G401 (cell line): Measurements from ENCODE around the gene CD99L2. TPM values are rescaled to one million over a fixed set of nuclear protein-coding genes. Genes with fewer than 3 reads are reported as not detected.
"Not testable (repeated sequence)": the region's sequence is repeated elsewhere in the genome, so short reads cannot be mapped to it uniquely, and the experiment has no call there.

Experiments
- DNase-seq: peaks from one replicate; pipeline ENCODE4 v3.0.0-alpha.2; 2015; ENCODE audit warnings: low spot score
- in situ Hi-C: cut with HindIII; loops from 2 replicates; pipeline ENCODE4 v1.10.0; 2016; ENCODE audit warnings: low sequenced_read_pairs, mixed read lengths
- total RNA-seq: library from RNA; depleted of rRNA; stranded (reverse); fragments of >200 nt; shearing (Covaris generic); gene quantifications from 2 replicates; pipeline ENCODE4 v1.2.3, GENCODE V29; 2014

Gene CD99L2
- total RNA-seq, 1 experiment from 2014 or later = 26.1 TPM

DNA sequence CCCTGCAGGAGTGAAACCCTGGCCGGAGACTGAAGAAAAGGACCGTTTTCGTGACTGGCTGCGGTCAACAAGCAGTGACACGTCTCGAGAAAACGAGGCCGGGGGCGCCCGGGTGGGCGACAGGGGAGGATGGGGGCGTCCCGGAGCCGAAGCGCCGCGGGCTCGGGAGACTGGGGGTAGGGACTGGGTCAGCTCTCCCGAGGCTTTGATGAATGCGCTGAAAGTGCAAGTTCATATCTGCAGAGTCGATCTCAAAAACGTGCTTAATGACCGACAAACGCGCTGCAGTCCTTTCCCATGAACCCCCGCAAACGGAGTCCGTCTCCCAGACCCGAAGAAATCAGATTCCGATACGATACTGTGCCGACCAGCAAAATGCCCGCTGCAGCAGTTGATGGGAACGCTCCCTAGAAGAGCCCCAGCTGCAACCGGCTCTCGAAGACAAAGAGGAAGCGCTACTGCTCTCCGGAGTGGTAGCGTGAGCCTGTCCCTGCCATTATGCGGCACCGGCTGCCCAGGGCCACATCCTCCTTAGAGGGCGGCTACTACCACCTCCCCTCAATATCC, 806 bp upstream of the CD99L2 start:
- in situ Hi-C loops = no loop called here

DNA sequence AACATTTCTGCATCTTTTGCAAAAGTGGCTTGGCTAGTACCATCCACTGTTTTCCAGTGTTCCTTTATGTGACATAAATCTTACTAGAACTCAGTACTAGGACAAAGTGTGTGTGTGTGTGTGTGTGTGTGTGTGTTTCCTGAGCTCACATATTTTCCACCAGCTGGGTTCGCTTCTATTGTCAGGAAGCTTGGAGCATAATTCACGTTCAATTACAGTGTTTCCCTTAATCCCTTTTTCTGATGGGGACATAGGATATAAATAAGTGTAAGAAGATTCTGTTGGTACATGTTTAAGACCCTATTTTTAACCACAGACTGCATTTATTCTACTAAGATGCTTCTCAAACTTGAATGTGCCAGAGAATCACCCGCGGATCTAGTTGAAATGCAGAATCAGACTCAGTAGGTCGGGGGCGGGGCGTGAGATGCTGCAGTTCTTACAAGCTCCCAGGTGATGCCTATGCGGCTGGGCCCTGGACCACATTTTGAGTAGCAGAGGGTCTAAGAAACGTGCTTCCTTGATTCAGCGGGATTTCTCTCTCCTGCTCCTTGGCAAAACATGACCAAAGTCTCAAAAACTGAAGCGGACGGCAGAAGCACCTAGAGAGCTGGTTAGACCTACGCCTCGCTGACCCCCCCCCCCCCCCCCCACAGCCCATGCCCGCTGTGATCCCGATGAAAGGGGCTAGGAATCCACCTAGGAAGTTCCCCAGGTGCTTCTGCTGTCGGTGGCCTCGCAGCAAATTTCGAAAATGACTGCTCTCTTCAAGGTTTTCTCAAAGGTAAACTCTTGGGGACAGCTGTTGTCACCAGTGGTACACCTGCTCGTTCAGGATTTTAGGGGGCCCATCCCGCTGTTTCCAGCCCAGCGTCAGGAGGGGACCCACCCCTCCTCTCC, 797 bp downstream of the CD99L2 start:
- in situ Hi-C loops = no loop called here
- peak; percentile 68 for DNase-seq

More for the DNA sequence above, 806 bp upstream of the CD99L2 start:
- DNase-seq = peak; percentile 56

GRCh38 chrX:150896632-150897031, 1.8 kb downstream of the CD99L2 start:
- in situ Hi-C loops = no loop called here
- DNase-seq = no peak

- in situ Hi-C loops = no loop called here
- no peak for DNase-seq
These were observed 4.5 kb downstream of the CD99L2 start for GRCh38 chrX:150893936-150894335.

GRCh38 chrX:150889131-150889530, 9.3 kb downstream of the CD99L2 start:
- in situ Hi-C loops = no loop called here
- DNase-seq = no peak

GRCh38 chrX:150887906-150888465, 10.5 kb downstream of the CD99L2 start:
- DNase-seq = no peak
- in situ Hi-C loops = no loop called here

DNA sequence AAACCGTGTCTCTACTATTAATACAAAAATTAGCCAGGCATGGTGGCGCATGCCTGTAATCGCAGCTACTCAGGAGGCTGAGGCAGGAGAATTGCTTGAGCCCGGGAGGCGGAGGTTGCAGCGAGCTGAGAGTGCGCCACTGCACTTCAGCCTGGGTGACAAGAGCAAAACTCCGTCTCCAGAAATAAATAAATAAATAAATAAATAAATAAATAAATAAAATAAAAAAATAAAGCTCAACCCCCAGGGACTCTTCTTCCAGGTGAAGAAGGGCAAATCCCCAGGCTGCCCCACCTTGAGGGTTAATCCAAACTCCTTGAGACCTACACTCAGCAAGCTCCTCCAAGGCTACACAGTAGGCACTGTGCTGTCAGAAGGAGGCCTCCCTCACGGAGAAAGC, 11.2 kb downstream of the CD99L2 start:
- DNase-seq, in situ Hi-C loops: not testable (repeated sequence)

- in situ Hi-C loops = no loop called here
- DNase-seq = no peak
These were observed 12.1 kb downstream of the CD99L2 start for GRCh38 chrX:150886381-150886780.

DNA sequence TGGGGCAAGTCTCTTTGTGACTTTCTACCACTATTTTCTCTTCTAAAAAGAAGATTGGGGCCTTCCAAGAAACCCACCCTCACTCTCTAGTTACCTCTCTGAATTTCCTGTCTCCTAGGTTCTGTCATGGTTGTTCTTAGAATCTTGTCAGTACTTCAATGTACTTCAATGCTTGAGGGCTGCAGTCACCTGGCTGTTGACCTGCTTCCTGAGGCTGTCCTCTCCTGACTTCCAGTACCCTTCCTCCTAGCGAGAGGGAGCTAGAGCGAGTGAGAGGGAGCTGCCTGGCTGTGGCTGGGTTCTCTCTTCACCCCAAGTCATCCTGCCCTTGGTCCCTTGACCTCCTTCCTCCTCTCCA, 17.7 kb downstream of the CD99L2 start:
- no peak for DNase-seq
- in situ Hi-C loops = no loop called here

- in situ Hi-C loops = no loop called here
- DNase-seq = no peak
These were observed 18.3 kb downstream of the CD99L2 start for GRCh38 chrX:150879855-150880807.

DNA sequence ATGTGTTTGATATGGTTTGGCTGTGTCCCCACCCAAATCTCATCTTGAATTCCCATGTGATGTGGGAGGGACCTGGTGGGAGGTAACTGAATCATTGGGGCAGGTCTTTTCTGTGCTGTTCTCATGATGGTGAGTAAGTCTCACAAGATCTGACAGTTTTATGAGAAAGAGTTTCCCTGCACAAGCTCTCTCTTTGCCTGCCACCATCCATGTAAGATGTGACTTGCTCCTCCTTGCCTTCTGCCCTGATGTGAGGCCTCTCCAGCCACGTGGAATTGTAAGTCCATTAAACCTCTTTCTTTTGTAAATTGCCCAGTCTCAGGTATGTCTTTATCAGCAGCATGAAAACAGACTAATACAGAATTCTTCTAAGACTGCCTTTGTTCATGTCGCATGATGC, 22.8 kb downstream of the CD99L2 start:
- in situ Hi-C loops, DNase-seq: not testable (repeated sequence)

DNA sequence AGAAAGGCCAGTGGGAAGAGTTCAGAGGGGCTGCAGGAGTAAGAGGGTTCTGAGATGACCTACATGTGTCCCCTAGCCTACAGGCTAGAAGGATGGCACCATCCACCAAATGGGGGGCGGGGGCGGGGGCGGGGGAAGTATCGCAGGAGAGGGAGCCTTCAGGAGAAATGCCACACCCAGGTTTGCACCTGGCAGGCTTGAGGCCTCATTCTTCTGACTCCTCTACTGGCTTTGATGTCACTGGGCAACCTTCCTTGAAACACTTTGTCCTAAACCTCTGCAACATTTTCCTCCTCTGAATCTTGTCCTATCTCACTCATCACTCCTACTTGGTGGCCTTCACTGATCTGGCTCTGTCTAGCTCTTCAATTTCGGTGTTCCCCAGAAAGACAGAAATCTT, 24.0 kb downstream of the CD99L2 start:
- in situ Hi-C loops = no loop called here
- DNase-seq = no peak

DNA sequence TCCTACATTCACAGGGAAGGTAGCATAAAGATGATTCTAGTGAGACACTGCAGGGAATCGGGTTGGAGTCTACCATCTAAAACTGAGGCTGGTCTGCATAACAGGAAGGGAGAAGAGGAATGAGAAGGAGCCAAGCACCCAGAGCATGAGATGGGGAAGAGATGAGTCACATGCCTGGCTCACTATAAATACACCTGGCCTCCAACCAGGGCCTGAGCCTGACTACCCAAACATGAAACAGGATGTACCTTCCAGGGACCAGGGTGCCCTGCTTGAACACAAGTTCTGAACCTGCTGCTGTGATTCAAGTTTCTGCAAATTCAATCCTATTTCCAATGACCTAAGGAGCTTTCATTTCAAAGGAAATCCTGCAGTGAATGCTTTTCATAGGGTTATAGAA, 24.9 kb downstream of the CD99L2 start:
- peak; percentile 76 for DNase-seq
- in situ Hi-C loops = no loop called here

- in situ Hi-C loops = no loop called here
- DNase-seq = no peak
These were observed 25.6 kb downstream of the CD99L2 start for GRCh38 chrX:150872773-150873336.

DNA sequence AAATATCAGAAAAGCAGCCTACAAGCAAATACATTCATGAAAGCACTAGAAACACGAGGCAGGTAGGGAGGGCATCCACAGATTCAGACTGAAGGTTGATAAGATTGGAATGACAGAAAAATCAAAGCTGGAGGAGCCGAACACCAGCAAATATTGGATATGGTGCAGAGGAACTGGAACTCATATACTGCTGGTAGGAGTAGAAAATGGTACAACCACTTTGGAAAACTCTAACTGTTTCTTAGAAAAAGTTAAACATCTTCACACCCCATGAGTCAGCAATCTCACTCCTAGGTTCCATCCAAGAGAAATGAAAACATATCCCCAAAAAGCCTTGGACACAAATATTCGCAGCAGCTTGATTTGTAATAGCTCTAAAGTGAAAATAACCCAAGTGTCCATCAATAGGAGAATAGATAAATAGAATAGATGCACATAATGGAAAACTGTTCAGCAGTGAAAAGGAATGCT, 27.1 kb downstream of the CD99L2 start:
- in situ Hi-C loops = no loop called here
- no peak for DNase-seq

DNA sequence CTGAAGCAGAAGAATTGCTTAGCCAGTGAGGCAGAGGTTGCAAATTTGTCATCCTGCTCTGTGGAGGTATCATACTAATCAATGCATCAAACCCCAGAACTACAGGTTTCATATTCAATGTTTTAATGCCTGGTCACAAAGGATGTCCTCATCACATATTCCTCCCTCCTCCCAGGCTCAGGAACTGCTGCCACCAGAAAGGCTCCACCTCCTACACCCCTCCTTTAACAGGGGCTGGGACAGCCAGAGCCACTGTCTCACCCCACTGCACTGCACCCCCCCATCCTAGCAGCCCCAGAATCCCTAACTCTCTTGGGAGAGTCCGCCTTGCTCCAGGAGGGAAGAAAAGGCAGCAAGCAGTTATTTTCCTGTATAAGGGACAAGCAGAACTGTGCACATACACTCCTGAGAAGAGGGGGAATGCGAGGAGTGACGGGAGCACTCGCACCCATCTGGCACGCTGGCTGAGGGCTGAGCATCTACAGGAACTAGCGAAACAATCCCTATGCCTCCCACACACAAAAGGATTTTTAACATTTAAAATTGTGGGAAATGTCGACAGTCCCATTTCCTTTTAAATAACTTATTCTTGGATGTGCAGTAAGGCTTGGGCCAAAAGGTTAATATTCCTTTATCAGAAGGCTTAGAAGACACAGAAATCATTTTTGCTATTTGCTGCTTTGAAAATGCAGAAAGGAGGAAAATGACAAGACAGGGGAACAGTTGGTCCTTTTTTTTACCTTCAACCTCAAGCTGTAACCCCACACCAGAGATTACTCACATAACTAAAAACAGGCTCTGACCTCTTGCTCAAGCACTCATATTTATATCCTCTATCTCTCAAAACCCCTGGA, 27.8 kb downstream of the CD99L2 start:
- peak; percentile 56 for DNase-seq
- in situ Hi-C loops = no loop called here

DNA sequence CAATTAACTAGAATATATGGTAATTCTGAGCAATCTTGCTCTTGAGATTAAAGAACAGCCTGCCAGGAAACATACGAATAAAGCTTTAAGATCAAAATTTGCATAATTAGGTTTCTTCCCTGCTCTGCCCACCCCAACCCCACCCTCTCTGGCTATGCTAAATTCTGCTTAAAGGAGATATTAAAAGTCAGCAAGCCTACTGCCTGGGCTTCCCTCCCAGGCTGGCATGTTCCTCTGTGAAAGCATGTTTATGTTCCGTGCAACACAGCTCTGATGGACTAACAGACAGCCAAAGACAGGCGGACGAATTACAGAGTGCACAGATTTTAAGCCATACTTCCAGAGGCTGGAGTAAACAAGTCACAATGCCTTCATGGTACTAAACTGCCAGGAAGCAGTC, 28.4 kb downstream of the CD99L2 start:
- DNase-seq = no peak
- in situ Hi-C loops = no loop called here

GRCh38 chrX:150869450-150869849, 29.0 kb downstream of the CD99L2 start:
- in situ Hi-C loops = no loop called here
- DNase-seq = peak; percentile 75
